OCI-LY3 (cell line): ENCODE measurements around the gene GSTM4.

Experiments
- H2AFZ ChIP-seq: fragments of 200-600, 300-600 bp; shearing (Covaris generic); 2 replicates; pipeline ENCODE4 v1.6.0; 2014; ENCODE audit warnings: antibody characterized with exemption, low read depth, low read length
- H3K27ac ChIP-seq: fragments of 200-600, 300-600 bp; sonication (generic); 2 replicates; pipeline ENCODE4 v1.5.1; 2014; ENCODE audit warnings: mild to moderate bottlenecking, low read length, moderate library complexity, mixed read lengths
- H3K27me3 ChIP-seq: fragments of 200-600, 300-600 bp; sonication (generic); 2 replicates; pipeline ENCODE4 v1.6.1; 2014; ENCODE audit warnings: low read depth, low read length, mixed read lengths
- H3K36me3 ChIP-seq: fragments of 200-600, 300-600 bp; sonication (generic); replicated peaks from 2 replicates; pipeline ENCODE3; 2014; ENCODE audit warnings: low read depth, low read length, mixed read lengths
- H3K4me1 ChIP-seq: fragments of 300-600, 200-600 bp; sonication (generic); 2 replicates; pipeline ENCODE4 v1.6.1; 2014; ENCODE audit warnings: low read length, mixed read lengths
- H3K4me2 ChIP-seq: fragments of 200-600, 300-600 bp; sonication (generic); 2 replicates; pipeline ENCODE4 v1.6.1; 2014; ENCODE audit warnings: low read length, mixed read lengths
- H3K4me3 ChIP-seq: fragments of 300-600, 200-600 bp; sonication (generic); 2 replicates; pipeline ENCODE4 v1.5.1; 2014; ENCODE audit warnings: antibody characterized with exemption, mild to moderate bottlenecking, low read length, moderate library complexity
- H3K79me2 ChIP-seq: fragments of 300-600, 200-600 bp; shearing (Covaris generic); 2 replicates; pipeline ENCODE4 v1.6.1; 2014; ENCODE audit warnings: mild to moderate bottlenecking, low read length, mixed read lengths
- H3K9ac ChIP-seq: fragments of 300-600, 200-600 bp; shearing (Covaris generic); 2 replicates; pipeline ENCODE4 v1.6.0; 2014; ENCODE audit warnings: mild to moderate bottlenecking, low read length, moderate library complexity
- H3K9me3 ChIP-seq: fragments of 200-600, 300-600 bp; shearing (Covaris generic); 2 replicates; pipeline ENCODE4 v1.6.1; 2014; ENCODE audit warnings: low read length, mixed read lengths; ENCODE audit not compliant: insufficient read depth
- H4K20me1 ChIP-seq: fragments of 200-600, 300-600 bp; sonication (generic); 2 replicates; pipeline ENCODE4 v1.6.1; 2016; ENCODE audit warnings: low read length, mixed read lengths; ENCODE audit not compliant: insufficient read depth
- CTCF ChIP-seq: fragments of 200-600, 300-600 bp; sonication (generic); IDR thresholded peaks from 2 replicates; pipeline ENCODE4 v1.5.1; 2014; ENCODE audit warnings: antibody characterized with exemption, low read length, low read depth
- EZH2phosphoT487 ChIP-seq: fragments of 200-600 bp; shearing (Covaris generic); IDR thresholded peaks from 2 replicates; pipeline ENCODE4 v1.6.1; 2018; ENCODE audit warnings: antibody characterized with exemption, mixed run types, low read depth

Gene GSTM4

GRCh38 chr1:109630081-109630897 is 25.6 kb upstream of the GSTM4 start:
- no peaks in the 10 kb centered on the region for H3K27me3 ChIP-seq
- no peaks in the 10 kb centered on the region for H4K20me1 ChIP-seq
- no peak for TF ChIP-seq CTCF
- no peak for TF ChIP-seq EZH2phosphoT487
- H3K4me3 ChIP-seq, result no peak overlapping the region
- no peak overlapping the region for H2AFZ ChIP-seq
- H3K36me3 ChIP-seq, result peaks cover 8% of the 10 kb centered on the region
- no peak overlapping the region for H3K9ac ChIP-seq
- H3K9me3 ChIP-seq, result no peaks in the 10 kb centered on the region
- no peak overlapping the region for H3K27ac ChIP-seq
- no peak overlapping the region for H3K4me2 ChIP-seq
- peaks cover 12% of the 10 kb centered on the region for H3K4me1 ChIP-seq
- no peaks in the 10 kb centered on the region for H3K79me2 ChIP-seq

- no peak overlapping the region for H3K27ac ChIP-seq
- TF ChIP-seq EZH2phosphoT487, result no peak
- no peak for TF ChIP-seq CTCF
- H3K9ac ChIP-seq, result no peak overlapping the region
- peaks cover 8% of the 10 kb centered on the region for H3K36me3 ChIP-seq
- H3K9me3 ChIP-seq, result no peaks in the 10 kb centered on the region
- H3K4me1 ChIP-seq, result peaks cover 20% of the 10 kb centered on the region
- H3K79me2 ChIP-seq, result no peaks in the 10 kb centered on the region
- no peak overlapping the region for H3K4me2 ChIP-seq
- no peaks in the 10 kb centered on the region for H3K27me3 ChIP-seq
- H2AFZ ChIP-seq, result no peak overlapping the region
- no peak overlapping the region for H3K4me3 ChIP-seq
- no peaks in the 10 kb centered on the region for H4K20me1 ChIP-seq
Measured at GRCh38 chr1:109630898-109631512, 24.9 kb upstream of the GSTM4 start.

GRCh38 chr1:109631513-109632505 is 24.1 kb upstream of the GSTM4 start:
- TF ChIP-seq CTCF (no peak), EZH2phosphoT487 (no peak)
- Histone ChIP-seq H3K27me3 (no peaks in the 10 kb centered on the region), H3K9ac (no peak overlapping the region), H3K4me3 (no peak overlapping the region), H4K20me1 (no peaks in the 10 kb centered on the region), H3K36me3 (peaks cover 8% of the 10 kb centered on the region), H3K4me2 (no peak overlapping the region), H2AFZ (no peak overlapping the region), H3K27ac (no peak overlapping the region), H3K79me2 (no peaks in the 10 kb centered on the region), H3K9me3 (no peaks in the 10 kb centered on the region), H3K4me1 (peaks cover 24% of the 10 kb centered on the region)
